Stimulated activated CD8-positive, alpha-beta memory T cell treated with anti-CD3 and anti-CD28 coated beads, Interleukin-12 subunit alpha, Interleukin-12 subunit beta, amount 100 ng/mL, for 24 hours (primary cell): ENCODE results near the gene FGF1.

Source experiments
- DNase-seq: peaks from one replicate; pipeline ENCODE4 v3.0.0-alpha.2; 2020; ENCODE audit errors: extremely low read depth

FGF1 gene

GRCh38 chr5:142685418-142686209 lies at the start of gene FGF1:
Gene FGF1, minus strand, starts transcription at chr5:142686090. Its CDS starts 71,963 bp downstream, at chr5:142614127.
- DNase-seq: no peak

GRCh38 chr5:142727735-142728047 lies 41.8 kb upstream of the FGF1 start:
- no peak for DNase-seq

GRCh38 chr5:142726188-142726731 lies 40.4 kb upstream of the FGF1 start:
- no peak for DNase-seq

DNA sequence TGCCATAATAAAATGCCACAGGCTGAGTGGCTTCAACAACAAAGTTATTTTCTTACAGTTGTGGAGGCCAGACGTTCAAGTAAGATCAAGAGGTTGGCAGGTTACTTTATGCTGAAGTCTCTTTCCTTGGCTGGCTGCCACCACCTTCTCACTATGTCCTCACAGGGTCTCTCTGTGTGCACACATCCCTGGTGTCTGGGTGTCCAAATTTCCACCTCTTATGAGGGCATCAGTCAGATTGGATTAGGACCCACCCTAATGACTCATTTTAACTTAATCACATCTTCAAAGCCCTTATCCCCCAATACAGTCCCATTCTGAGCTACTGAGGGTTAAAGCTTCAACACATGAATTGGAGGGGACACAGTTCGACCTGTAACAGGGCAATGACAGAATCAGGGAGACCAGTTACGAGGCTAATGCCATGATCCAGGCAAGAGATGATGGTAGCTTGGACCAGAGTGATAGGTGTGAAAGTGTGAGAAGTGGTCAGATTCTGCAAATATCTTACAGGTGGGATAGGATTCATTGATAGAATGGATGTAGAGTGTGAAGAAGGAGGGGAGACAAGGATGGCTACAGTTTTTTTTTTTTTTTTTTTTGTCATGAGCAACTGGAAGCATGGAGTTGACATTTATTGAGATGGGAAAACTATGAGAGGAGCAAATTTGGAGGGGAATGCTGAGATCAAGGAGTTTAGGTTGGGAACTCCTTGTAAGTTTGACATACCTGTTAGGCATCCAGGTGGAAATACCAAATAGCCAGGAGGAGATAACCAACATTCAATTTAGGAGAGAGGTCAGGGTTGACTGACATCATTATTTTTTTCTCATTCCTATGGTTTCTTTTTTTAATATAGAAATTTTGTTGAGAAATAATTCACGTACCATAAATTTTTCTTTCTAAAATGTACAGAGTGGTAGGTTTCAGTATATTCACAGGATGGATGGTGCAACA lies 39.6 kb upstream of the FGF1 start:
- no peak for DNase-seq

- DNase-seq: no peak
Measured at GRCh38 chr5:142724821-142725220, 38.9 kb upstream of the FGF1 start.

GRCh38 chr5:142722896-142723295 lies 37.0 kb upstream of the FGF1 start:
- no peak for DNase-seq

DNA sequence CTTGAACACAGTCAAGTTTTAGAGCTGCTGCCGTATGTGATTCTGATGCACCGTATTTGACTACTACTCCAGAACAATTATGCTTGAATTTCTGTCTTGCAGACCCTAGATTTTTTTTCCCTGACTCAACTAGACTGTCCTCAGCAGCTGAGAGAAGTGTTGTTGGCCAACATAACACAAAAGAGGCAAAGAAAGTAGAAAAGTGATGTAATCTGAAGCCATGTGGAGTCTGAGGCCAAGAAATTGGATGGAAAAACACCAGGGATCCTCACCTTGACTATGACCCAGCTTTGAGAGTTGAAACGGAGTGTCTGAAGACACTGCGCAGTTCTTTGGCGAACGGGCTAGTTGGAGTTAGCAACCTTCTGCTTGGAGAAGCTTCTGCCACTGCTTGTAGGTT lies 36.3 kb upstream of the FGF1 start:
- DNase-seq: no peak

- DNase-seq: no peak
Measured at GRCh38 chr5:142720641-142721271, 34.9 kb upstream of the FGF1 start.

- no peak for DNase-seq
Measured at GRCh38 chr5:142719836-142720370, 34.0 kb upstream of the FGF1 start.

- no peak for DNase-seq
Measured at GRCh38 chr5:142717582-142718215, 31.8 kb upstream of the FGF1 start.

DNA sequence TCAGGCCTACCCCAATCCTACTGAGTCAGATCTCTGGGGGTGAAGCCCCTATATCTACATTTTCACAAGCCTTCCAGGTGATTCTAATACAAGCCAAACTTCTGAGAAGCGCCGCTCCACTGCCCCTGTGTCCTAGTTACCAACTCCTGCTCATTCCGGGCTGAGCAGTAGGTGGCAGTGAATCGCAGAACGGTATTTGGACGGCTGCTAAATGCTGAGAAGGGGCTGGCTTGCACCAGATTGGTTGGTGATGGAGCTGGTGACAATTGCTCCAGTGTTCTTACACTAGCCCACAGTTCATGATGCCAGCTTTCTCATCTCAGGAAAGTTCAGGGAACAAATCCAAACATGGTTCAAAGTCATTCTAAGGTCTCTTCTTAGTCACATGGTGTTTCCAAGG lies 31.1 kb upstream of the FGF1 start:
- DNase-seq: no peak

DNA sequence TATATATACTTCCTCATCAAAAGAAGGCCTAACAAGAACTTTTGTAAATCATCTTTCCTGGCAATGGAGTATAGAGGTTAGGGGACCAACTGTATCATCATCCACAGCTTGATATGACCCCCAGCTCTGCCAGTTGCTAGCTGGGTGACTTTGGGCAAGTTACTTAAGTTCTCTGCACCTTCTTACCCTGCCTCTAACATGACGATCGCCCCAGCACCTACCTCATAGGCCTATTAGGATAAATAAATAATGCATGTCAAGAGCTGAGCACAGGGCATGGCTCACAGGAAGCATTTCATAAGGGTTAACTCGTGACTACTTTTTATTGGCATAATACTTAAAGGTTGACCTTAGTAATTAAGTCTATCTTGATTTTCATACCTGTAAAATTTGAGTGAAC lies 29.4 kb upstream of the FGF1 start:
- no peak for DNase-seq

DNA sequence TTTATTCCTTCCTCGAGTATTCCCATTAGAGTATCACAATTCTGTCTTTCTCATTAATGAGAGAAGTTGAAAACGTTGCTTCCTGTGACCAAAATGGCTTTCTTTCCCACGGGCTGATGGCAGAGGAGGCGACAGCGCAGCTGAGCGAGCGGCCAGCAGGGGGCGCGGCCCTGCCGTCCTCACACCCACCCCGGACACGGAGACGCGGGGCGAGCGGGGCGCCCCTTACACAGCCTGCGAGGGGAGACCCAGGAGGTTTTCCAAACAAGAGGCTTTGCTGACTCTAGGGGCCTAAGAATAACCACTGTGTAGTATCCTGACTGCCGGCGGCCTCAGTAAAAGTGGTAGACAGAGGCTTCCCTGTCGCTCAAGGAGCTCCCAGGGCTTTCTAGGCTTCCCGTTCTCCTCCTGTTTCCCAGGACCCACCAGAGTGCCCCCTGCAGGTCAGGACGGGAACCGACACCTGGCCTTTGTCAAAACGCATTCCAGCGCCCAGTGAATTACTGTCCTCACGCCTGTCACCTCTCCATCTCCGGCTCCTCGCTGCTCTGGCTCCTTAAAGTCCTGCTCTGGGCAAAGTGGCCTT lies 27.3 kb upstream of the FGF1 start:
- peak; percentile 66 for DNase-seq

GRCh38 chr5:142703153-142703552 lies 17.3 kb upstream of the FGF1 start:
- DNase-seq: no peak

GRCh38 chr5:142701673-142702311 lies 15.9 kb upstream of the FGF1 start:
- DNase-seq: no peak

DNA sequence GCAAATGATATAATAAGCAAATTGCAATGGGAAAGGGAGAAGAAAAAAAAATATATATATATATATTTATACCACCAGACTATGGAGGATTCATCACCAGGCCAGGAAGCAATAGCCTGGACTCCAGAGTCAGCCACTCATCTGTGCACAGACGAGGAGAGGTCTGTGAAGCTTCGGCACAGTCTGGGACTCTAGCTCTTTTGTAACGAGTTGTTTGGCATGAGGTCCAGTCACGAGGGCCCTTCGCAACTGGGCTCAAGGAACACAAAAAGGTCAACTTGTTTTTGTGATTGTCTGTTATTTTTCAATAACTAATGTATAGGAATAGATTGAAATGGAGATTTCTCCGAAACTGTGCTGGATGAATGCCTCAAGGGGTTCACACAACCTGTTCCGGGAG lies 14.7 kb upstream of the FGF1 start:
- no peak for DNase-seq

GRCh38 chr5:142699184-142699720 lies 13.4 kb upstream of the FGF1 start:
- DNase-seq: peak; percentile 35

- DNase-seq: no peak
Measured at GRCh38 chr5:142698447-142699183, 12.7 kb upstream of the FGF1 start.
